SK-N-SH treated with all-trans-retinoic acid at 6 μM for 48 hours (cell line): ENCODE data around the gene RNF111.

Source experiments
- ARNTL ChIP-seq: fragments of 450-650 bp; formaldehyde crosslinking; IDR thresholded peaks from 2 replicates; pipeline ENCODE4 v1.5.0; 2020; ENCODE audit warnings: low read depth, mild to moderate bottlenecking, moderate library complexity, borderline replicate concordance
- CSRNP3 ChIP-seq: fragments of 250-450 bp; sonication (Bioruptor Pico); IDR thresholded peaks from 2 replicates; pipeline ENCODE4 v1.5.1; 2021; ENCODE audit warnings: mild to moderate bottlenecking, moderate library complexity
- ESRRG ChIP-seq: fragments of 250-450 bp; sonication (Bioruptor Pico); IDR thresholded peaks from 2 replicates; pipeline ENCODE4 v1.6.1; 2021; ENCODE audit warnings: mild to moderate bottlenecking
- OSR1 ChIP-seq: fragments of 250-450 bp; sonication (Bioruptor Pico); IDR thresholded peaks from 2 replicates; pipeline ENCODE4 v1.8.0; 2022; ENCODE audit warnings: moderate library complexity, mild to moderate bottlenecking, inconsistent platforms
- RARB ChIP-seq: fragments of 250-450 bp; sonication (Bioruptor Pico); IDR thresholded peaks from 2 replicates; pipeline ENCODE4 v1.8.0; 2021; ENCODE audit warnings: mild to moderate bottlenecking, moderate library complexity
- SNAI2 ChIP-seq: fragments of 250-450 bp; sonication (Bioruptor Pico); IDR thresholded peaks from 2 replicates; pipeline ENCODE4 v1.5.0; 2020; ENCODE audit warnings: mild to moderate bottlenecking, moderate library complexity
- TOX ChIP-seq: fragments of 250-450 bp; sonication (Bioruptor Pico); IDR thresholded peaks from 2 replicates; pipeline ENCODE4 v1.8.0; 2021; ENCODE audit warnings: mild to moderate bottlenecking, moderate library complexity, borderline replicate concordance
- TSHZ2 ChIP-seq: fragments of 250-450 bp; sonication (Bioruptor Pico); IDR thresholded peaks from 2 replicates; pipeline ENCODE4 v1.5.0; 2020; ENCODE audit warnings: mild to moderate bottlenecking, moderate library complexity
- ZC3H10 ChIP-seq: fragments of 250-450 bp; sonication (Bioruptor Pico); IDR thresholded peaks from 2 replicates; pipeline ENCODE4 v1.5.1; 2021; ENCODE audit warnings: mild to moderate bottlenecking, moderate library complexity
- ZNF565 ChIP-seq: fragments of 450-650 bp; formaldehyde crosslinking; conservative IDR thresholded peaks from 2 replicates; pipeline ENCODE4 v1.5.0; 2020; ENCODE audit warnings: low read depth, mild to moderate bottlenecking, moderate library complexity
- ZNF70 ChIP-seq: fragments of 450-650 bp; formaldehyde crosslinking; IDR thresholded peaks from 2 replicates; pipeline ENCODE4 v1.5.0; 2020; ENCODE audit warnings: mild to moderate bottlenecking, moderate library complexity
- TF ChIP-seq, protein P1 (sequence below): fragments of 250-450 bp; sonication (Bioruptor Pico); IDR thresholded peaks from 2 replicates; pipeline ENCODE4 v1.5.1; 2020; ENCODE audit warnings: low read depth, mild to moderate bottlenecking, moderate library complexity
- TF ChIP-seq, protein P2 (sequence below): fragments of 250-450 bp; sonication (Bioruptor Pico); IDR thresholded peaks from 2 replicates; pipeline ENCODE4 v1.8.0; 2020; ENCODE audit warnings: mild to moderate bottlenecking, moderate library complexity, borderline replicate concordance

- TF ChIP-seq ZC3H10, result no peak
- no peak for TF ChIP-seq ARNTL
- TF ChIP-seq ZNF70, result no peak
- no peak for TF ChIP-seq ESRRG
- TF ChIP-seq, protein P1, sequence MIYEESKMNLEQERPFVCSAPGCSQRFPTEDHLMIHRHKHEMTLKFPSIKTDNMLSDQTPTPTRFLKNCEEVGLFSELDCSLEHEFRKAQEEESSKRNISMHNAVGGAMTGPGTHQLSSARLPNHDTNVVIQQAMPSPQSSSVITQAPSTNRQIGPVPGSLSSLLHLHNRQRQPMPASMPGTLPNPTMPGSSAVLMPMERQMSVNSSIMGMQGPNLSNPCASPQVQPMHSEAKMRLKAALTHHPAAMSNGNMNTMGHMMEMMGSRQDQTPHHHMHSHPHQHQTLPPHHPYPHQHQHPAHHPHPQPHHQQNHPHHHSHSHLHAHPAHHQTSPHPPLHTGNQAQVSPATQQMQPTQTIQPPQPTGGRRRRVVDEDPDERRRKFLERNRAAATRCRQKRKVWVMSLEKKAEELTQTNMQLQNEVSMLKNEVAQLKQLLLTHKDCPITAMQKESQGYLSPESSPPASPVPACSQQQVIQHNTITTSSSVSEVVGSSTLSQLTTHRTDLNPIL (CRISPR knock-in tag), result no peak
- no peak for TF ChIP-seq OSR1
- no peak for TF ChIP-seq TOX (CRISPR knock-in tag)
- no peak for TF ChIP-seq TSHZ2 (CRISPR knock-in tag)
- no peak for TF ChIP-seq CSRNP3 (CRISPR knock-in tag)
- no peak for TF ChIP-seq SNAI2 (CRISPR knock-in tag)
- TF ChIP-seq, protein P2, sequence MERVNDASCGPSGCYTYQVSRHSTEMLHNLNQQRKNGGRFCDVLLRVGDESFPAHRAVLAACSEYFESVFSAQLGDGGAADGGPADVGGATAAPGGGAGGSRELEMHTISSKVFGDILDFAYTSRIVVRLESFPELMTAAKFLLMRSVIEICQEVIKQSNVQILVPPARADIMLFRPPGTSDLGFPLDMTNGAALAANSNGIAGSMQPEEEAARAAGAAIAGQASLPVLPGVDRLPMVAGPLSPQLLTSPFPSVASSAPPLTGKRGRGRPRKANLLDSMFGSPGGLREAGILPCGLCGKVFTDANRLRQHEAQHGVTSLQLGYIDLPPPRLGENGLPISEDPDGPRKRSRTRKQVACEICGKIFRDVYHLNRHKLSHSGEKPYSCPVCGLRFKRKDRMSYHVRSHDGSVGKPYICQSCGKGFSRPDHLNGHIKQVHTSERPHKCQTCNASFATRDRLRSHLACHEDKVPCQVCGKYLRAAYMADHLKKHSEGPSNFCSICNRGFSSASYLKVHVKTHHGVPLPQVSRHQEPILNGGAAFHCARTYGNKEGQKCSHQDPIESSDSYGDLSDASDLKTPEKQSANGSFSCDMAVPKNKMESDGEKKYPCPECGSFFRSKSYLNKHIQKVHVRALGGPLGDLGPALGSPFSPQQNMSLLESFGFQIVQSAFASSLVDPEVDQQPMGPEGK (CRISPR knock-in tag), result no peak
- TF ChIP-seq RARB (CRISPR knock-in tag), result no peak
- no peak for TF ChIP-seq ZNF565 (CRISPR knock-in tag)
These were observed 26.6 kb downstream of the RNF111 start for GRCh38 chr15:59014068-59014467.
